GM19328 (cell line): ENCODE measurements around the gene IRF1.
"Not testable (repeated sequence)": the region's sequence is repeated elsewhere in the genome, so short reads cannot be mapped to it uniquely, and the experiment has no call there.

Experiments used
- ATAC-seq: cut with Tn5 transposase; IDR thresholded peaks from one replicate; pipeline ENCODE4 v1.9.1; 2021; ENCODE audit warnings: mild to moderate bottlenecking, moderate library complexity; ENCODE audit not compliant: unreplicated experiment

The IRF1 gene

GRCh38 chr5:132490484-132491367, at the start of gene IRF1:
Gene IRF1, minus strand, starts transcription at chr5:132490773. Its CDS starts 1,295 bp downstream, at chr5:132489478.
- peak; percentile 83 for ATAC-seq

GRCh38 chr5:132540149-132540548, 49.6 kb upstream of the IRF1 start:
- ATAC-seq, result no peak

- no peak for ATAC-seq
Observed at GRCh38 chr5:132539716-132540115, 49.1 kb upstream of the IRF1 start.

- ATAC-seq, result no peak
Observed at GRCh38 chr5:132530946-132531345, 40.4 kb upstream of the IRF1 start.

GRCh38 chr5:132528866-132529634, 38.5 kb upstream of the IRF1 start:
- no peak for ATAC-seq

- no peak for ATAC-seq
Observed at GRCh38 chr5:132528021-132528420, 37.4 kb upstream of the IRF1 start.

GRCh38 chr5:132526974-132527564, 36.5 kb upstream of the IRF1 start:
- ATAC-seq, result no peak

GRCh38 chr5:132526290-132526973, 35.9 kb upstream of the IRF1 start:
- peak; percentile 39 for ATAC-seq

- ATAC-seq, result peak; percentile 67
Observed at GRCh38 chr5:132525299-132525724, 34.7 kb upstream of the IRF1 start.

- not testable (repeated sequence) for ATAC-seq
Observed at GRCh38 chr5:132524877-132525276, 34.3 kb upstream of the IRF1 start.

GRCh38 chr5:132522067-132522466, 31.5 kb upstream of the IRF1 start:
- ATAC-seq, result not testable (repeated sequence)

GRCh38 chr5:132513618-132514336, 23.2 kb upstream of the IRF1 start:
- not testable (repeated sequence) for ATAC-seq

- no peak for ATAC-seq
Observed at GRCh38 chr5:132510076-132510475, 19.5 kb upstream of the IRF1 start.

- no peak for ATAC-seq
Observed at GRCh38 chr5:132506094-132506692, 15.6 kb upstream of the IRF1 start.

GRCh38 chr5:132505641-132506040, 15.1 kb upstream of the IRF1 start:
- no peak for ATAC-seq

GRCh38 chr5:132504746-132505145, 14.2 kb upstream of the IRF1 start:
- ATAC-seq, result no peak

- ATAC-seq, result no peak
Observed at GRCh38 chr5:132503244-132503643, 12.7 kb upstream of the IRF1 start.

- ATAC-seq, result no peak
Observed at GRCh38 chr5:132501961-132502931, 11.7 kb upstream of the IRF1 start.

GRCh38 chr5:132501629-132501956, 11.0 kb upstream of the IRF1 start:
- no peak for ATAC-seq
